ENCODE results near the gene SSBP1. TPM values are rescaled to one million over a fixed set of nuclear protein-coding genes. Genes with fewer than 3 reads are reported as not detected.

SSBP1 gene
- total RNA-seq, 2 experiments from 2014 or later: 177 to 178 TPM

DNA sequence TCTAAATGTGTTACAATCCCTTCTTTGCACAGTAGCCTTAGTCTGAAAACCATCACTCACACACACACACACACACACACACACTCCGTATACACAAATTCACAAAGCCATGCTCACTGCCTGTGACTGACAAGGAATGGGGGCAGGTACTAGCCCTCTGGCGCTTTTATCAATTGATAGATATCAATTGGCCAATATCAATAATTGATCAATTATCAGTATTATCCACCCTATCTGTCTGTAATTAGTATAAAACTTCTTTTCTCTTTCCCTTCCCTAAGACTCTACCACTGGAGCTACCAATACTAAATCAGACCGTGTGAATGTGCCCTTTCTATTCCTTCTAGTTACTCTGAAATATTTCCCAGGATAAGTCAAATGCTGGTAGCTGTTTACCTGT is 38.3 kb upstream of the SSBP1 start:
- Histone ChIP-seq H3K36me3 (ENCODE audit: insufficient read depth, low read length) (no peaks in the 10 kb centered on the region), H3K79me2 (ENCODE audit: insufficient read depth, low read depth, low read length) (no peaks in the 10 kb centered on the region), H3K9me3 (ENCODE audit: low read length) (no peaks in the 10 kb centered on the region), H4K20me1 (ENCODE audit: insufficient read depth, low read length) (no peaks in the 10 kb centered on the region; the same call in 1 of the 2 replicates), H2AFZ (ENCODE audit: low read length) (no peak overlapping the region), H3K4me3 (ENCODE audit: low read depth, low read length, poor library complexity, severe bottlenecking) (no peak overlapping the region), H3K27ac (ENCODE audit: low read depth, low read length, poor library complexity, severe bottlenecking) (no peak overlapping the region), H3K9me2 (ENCODE audit: insufficient read depth, low read length) (no peaks in the 10 kb centered on the region), H3K4me1 (ENCODE audit: insufficient read depth, low read length, poor library complexity, severe bottlenecking) (peaks cover 9% of the 10 kb centered on the region), H3K4me2 (ENCODE audit: low read length) (no peak overlapping the region)
- no TSS peak for BruUV-seq (replicated peaks)
- TF ChIP-seq EZH2phosphoT487 (IDR thresholded peaks at IDR 0.05; ENCODE audit: borderline replicate concordance, low read depth, low read length): no peak
- no peak for DNase-seq (ENCODE audit: low spot score)
- ChIA-PET CTCF (ENCODE audit: unreplicated experiment) (no interaction called here), POLR2A (no interaction called here)
- intact Hi-C loops (cut with micrococcal nuclease; ENCODE audit: unreplicated experiment): no loop called here

DNA sequence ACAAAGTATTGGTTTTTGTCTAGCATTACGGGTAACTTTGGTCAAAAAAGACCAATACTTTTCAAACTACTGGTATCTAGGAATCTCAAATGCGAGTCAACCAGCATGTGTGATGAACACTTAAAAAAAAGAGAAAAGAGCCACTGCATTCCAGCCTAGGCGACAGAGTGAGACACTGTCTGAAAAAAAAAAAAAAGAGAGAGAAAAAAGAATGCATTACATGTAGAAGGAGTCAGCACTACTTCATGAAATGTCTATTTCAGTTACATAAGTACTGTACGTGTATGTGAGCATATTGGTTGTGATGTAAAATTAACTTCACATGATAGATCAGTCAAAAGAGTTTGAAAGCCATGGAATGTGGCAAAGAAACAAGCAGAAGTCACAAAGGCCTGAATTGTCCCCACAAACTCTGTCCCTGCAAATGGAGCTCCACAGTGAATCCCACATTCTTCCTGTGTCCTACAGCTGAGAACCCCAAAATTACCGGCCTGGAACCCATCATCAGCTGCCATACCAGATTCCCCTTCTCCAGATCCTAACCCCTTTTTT is 37.8 kb upstream of the SSBP1 start:
- Histone ChIP-seq H3K9me3 (ENCODE audit: low read length) (no peaks in the 10 kb centered on the region), H3K27ac (ENCODE audit: low read depth, low read length, poor library complexity, severe bottlenecking) (no peak overlapping the region), H3K4me2 (ENCODE audit: low read length) (peak overlapping the region; percentile 82), H2AFZ (ENCODE audit: low read length) (no peak overlapping the region), H3K79me2 (ENCODE audit: insufficient read depth, low read depth, low read length) (no peaks in the 10 kb centered on the region), H3K4me3 (ENCODE audit: low read depth, low read length, poor library complexity, severe bottlenecking) (no peak overlapping the region), H3K9me2 (ENCODE audit: insufficient read depth, low read length) (no peaks in the 10 kb centered on the region), H3K4me1 (ENCODE audit: insufficient read depth, low read length, poor library complexity, severe bottlenecking) (peaks cover 9% of the 10 kb centered on the region), H3K36me3 (ENCODE audit: insufficient read depth, low read length) (no peaks in the 10 kb centered on the region), H4K20me1 (ENCODE audit: insufficient read depth, low read length) (no peaks in the 10 kb centered on the region; the same call in 1 of the 2 replicates)
- intact Hi-C loops (cut with micrococcal nuclease; ENCODE audit: unreplicated experiment): no loop called here
- DNase-seq (ENCODE audit: low spot score): no peak
- TF ChIP-seq EZH2phosphoT487 (IDR thresholded peaks at IDR 0.05; ENCODE audit: borderline replicate concordance, low read depth, low read length): no peak
- TF ChIP-seq, protein P1, sequence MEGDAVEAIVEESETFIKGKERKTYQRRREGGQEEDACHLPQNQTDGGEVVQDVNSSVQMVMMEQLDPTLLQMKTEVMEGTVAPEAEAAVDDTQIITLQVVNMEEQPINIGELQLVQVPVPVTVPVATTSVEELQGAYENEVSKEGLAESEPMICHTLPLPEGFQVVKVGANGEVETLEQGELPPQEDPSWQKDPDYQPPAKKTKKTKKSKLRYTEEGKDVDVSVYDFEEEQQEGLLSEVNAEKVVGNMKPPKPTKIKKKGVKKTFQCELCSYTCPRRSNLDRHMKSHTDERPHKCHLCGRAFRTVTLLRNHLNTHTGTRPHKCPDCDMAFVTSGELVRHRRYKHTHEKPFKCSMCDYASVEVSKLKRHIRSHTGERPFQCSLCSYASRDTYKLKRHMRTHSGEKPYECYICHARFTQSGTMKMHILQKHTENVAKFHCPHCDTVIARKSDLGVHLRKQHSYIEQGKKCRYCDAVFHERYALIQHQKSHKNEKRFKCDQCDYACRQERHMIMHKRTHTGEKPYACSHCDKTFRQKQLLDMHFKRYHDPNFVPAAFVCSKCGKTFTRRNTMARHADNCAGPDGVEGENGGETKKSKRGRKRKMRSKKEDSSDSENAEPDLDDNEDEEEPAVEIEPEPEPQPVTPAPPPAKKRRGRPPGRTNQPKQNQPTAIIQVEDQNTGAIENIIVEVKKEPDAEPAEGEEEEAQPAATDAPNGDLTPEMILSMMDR (conservative IDR thresholded peaks at IDR 0.05; ENCODE audit: low read length): no peak
- BruUV-seq (replicated peaks): no TSS peak
- ChIA-PET POLR2A (interaction anchor here (1.3 kb wide), 1 partner anchor 37 kb away, joined by 7 read pairs; the partner anchor contains the start of gene SSBP1), CTCF (ENCODE audit: unreplicated experiment) (no interaction called here)

DNA sequence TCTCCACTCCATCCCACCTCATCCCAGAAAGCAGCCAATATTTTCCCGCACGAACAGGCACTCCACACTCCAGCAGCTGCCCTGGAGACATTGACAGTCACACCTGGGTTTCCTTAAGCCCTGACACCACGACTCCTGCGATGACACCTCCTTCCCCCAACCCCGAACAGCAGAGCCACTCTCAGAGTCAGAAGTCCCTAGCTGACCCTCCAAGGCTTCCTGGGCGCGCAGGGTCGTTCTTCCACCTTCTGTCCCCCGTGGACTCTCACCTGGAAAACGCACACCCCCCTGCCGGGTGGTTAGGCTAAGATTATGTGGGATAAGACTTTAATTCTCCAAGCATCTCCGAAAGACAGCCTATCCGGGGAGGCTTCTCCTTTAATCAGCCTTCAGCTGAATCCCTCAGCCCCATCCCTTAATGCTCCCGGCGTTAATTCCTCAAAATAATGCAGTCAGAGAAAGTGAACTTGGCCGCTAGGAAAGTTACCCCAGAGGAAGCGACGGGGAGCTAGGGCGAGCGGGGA is 37.2 kb upstream of the SSBP1 start:
- TF ChIP-seq, protein P1 (conservative IDR thresholded peaks at IDR 0.05; ENCODE audit: low read length): no peak
- TF ChIP-seq EZH2phosphoT487 (IDR thresholded peaks at IDR 0.05; ENCODE audit: borderline replicate concordance, low read depth, low read length): no peak
- H3K4me3 ChIP-seq (ENCODE audit: low read depth, low read length, poor library complexity, severe bottlenecking): peak overlapping the region; percentile 76
- H3K36me3 ChIP-seq (ENCODE audit: insufficient read depth, low read length): no peaks in the 10 kb centered on the region
- DNase-seq (ENCODE audit: low spot score): peak; percentile 3
- H3K9me3 ChIP-seq (ENCODE audit: low read length): no peaks in the 10 kb centered on the region
- peaks cover 9% of the 10 kb centered on the region for H3K4me1 ChIP-seq (ENCODE audit: insufficient read depth, low read length, poor library complexity, severe bottlenecking)
- ChIA-PET CTCF (ENCODE audit: unreplicated experiment) (no interaction called here), POLR2A (interaction anchor here (1.3 kb wide), 1 partner anchor 36 kb away, joined by 7 read pairs; the partner anchor contains the start of gene SSBP1)
- no peaks in the 10 kb centered on the region for H3K79me2 ChIP-seq (ENCODE audit: insufficient read depth, low read depth, low read length)
- intact Hi-C loops (cut with micrococcal nuclease; ENCODE audit: unreplicated experiment): no loop called here
- H4K20me1 ChIP-seq (ENCODE audit: insufficient read depth, low read length): no peaks in the 10 kb centered on the region; the same call in 1 of the 2 replicates
- H3K4me2 ChIP-seq (ENCODE audit: low read length): peak overlapping the region; percentile 82
- no TSS peak for BruUV-seq (replicated peaks)
- no peak overlapping the region for H3K27ac ChIP-seq (ENCODE audit: low read depth, low read length, poor library complexity, severe bottlenecking)
- H2AFZ ChIP-seq (ENCODE audit: low read length): no peak overlapping the region
- no peaks in the 10 kb centered on the region for H3K9me2 ChIP-seq (ENCODE audit: insufficient read depth, low read length)

All from OCI-LY7 (cell line).